GM19328 (cell line): Measurements from ENCODE around the gene RPAIN.

Source experiments
- ATAC-seq: cut with Tn5 transposase; IDR thresholded peaks from one replicate; pipeline ENCODE4 v1.9.1; 2021; ENCODE audit warnings: mild to moderate bottlenecking, moderate library complexity; ENCODE audit not compliant: unreplicated experiment

Gene RPAIN

DNA sequence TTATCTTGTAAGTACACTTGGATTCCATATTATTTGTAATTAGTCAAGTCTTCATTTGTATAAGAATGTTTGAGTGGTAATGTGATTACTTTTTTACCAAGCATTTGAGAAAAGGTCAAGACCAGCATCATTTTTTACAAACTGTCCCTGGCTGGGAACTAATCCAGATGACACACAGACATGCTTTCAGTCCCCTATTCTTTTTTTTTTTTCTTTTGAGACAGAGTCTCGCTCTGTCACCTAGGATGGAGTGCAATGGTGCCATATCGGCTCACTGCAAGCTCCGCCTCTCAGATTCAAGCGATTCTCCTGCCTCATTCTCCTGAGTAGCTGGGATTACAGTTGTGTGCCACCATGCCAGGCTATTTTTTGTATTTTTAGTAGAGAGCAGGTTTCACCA is 61.5 kb downstream of the RPAIN start:
- no peak for ATAC-seq
